BE2C (cell line): ENCODE data around the gene CCNG2.
"Not testable (repeated sequence)": the region's sequence is repeated elsewhere in the genome, so short reads cannot be mapped to it uniquely, and the experiment has no call there.

ENCODE experiments used
- DNase-seq: peaks from one replicate; pipeline ENCODE4 v3.0.0-alpha.2; 2020
- H3K27me3 ChIP-seq: fragments of 250-450 bp; sonication (Bioruptor Pico); 2 replicates; pipeline ENCODE4 v1.5.1; 2020; ENCODE audit warnings: mild to moderate bottlenecking
- H3K36me3 ChIP-seq: fragments of 250-450 bp; sonication (Bioruptor Pico); 2 replicates; pipeline ENCODE4 v1.5.1; 2020; ENCODE audit warnings: mild to moderate bottlenecking
- H3K4me1 ChIP-seq: fragments of 250-450 bp; sonication (Bioruptor Pico); 2 replicates; pipeline ENCODE4 v1.5.1; 2020
- H3K4me3 ChIP-seq: 2 replicates; pipeline ENCODE4 v1.5.1; 2011; ENCODE audit warnings: low read depth, low read length
- H3K9me3 ChIP-seq: fragments of 250-450 bp; sonication (Bioruptor Pico); 2 replicates; pipeline ENCODE4 v1.5.1; 2020
- TF ChIP-seq, protein P1 (sequence below): IDR thresholded peaks from 2 replicates; pipeline ENCODE4 v1.5.1; 2012; ENCODE audit warnings: mild to moderate bottlenecking, low read depth, low read length

The CCNG2 gene

DNA sequence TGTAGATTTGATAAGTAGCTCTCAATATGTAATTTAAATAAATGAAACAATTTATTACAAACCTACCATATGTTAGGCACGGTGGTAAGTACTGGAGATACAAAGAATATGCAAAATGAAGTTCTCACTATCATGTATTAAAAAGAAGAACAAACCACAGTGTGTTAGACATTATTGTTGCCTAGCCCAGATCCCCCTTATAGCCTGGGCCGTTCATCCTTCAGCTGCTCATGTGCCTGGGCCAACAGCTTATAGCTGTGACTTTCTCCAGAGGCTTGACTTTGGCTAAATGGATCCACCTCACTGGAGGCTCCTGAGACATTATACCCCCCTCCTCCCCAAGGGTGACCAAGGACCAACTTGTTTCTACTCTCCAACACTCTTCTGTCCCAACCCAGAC is 29.8 kb upstream of the CCNG2 start:
- Histone ChIP-seq H3K4me3 (no peak overlapping the region), H3K36me3 (no peaks in the 10 kb centered on the region), H3K27me3 (peaks cover 10% of the 10 kb centered on the region; the same call in 1 of the 2 replicates), H3K4me1 (no peaks in the 10 kb centered on the region), H3K9me3 (no peaks in the 10 kb centered on the region)
- DNase-seq, result no peak
- TF ChIP-seq, protein P1, sequence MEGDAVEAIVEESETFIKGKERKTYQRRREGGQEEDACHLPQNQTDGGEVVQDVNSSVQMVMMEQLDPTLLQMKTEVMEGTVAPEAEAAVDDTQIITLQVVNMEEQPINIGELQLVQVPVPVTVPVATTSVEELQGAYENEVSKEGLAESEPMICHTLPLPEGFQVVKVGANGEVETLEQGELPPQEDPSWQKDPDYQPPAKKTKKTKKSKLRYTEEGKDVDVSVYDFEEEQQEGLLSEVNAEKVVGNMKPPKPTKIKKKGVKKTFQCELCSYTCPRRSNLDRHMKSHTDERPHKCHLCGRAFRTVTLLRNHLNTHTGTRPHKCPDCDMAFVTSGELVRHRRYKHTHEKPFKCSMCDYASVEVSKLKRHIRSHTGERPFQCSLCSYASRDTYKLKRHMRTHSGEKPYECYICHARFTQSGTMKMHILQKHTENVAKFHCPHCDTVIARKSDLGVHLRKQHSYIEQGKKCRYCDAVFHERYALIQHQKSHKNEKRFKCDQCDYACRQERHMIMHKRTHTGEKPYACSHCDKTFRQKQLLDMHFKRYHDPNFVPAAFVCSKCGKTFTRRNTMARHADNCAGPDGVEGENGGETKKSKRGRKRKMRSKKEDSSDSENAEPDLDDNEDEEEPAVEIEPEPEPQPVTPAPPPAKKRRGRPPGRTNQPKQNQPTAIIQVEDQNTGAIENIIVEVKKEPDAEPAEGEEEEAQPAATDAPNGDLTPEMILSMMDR, result no peak

- Histone ChIP-seq H3K36me3 (no peaks in the 10 kb centered on the region), H3K27me3 (peaks cover 10% of the 10 kb centered on the region; the same call in 1 of the 2 replicates), H3K4me3 (no peak overlapping the region), H3K9me3 (no peaks in the 10 kb centered on the region), H3K4me1 (no peaks in the 10 kb centered on the region)
- DNase-seq, result no peak
- TF ChIP-seq, protein P1, result no peak
Measured at GRCh38 chr4:77127837-77128621, 29.0 kb upstream of the CCNG2 start.

GRCh38 chr4:77132652-77133312 is 24.2 kb upstream of the CCNG2 start:
- no peaks in the 10 kb centered on the region for H3K9me3 ChIP-seq
- H3K36me3 ChIP-seq, result no peaks in the 10 kb centered on the region
- DNase-seq, result no peak
- no peaks in the 10 kb centered on the region for H3K27me3 ChIP-seq
- no peaks in the 10 kb centered on the region for H3K4me1 ChIP-seq
- no peak overlapping the region for H3K4me3 ChIP-seq
- TF ChIP-seq, protein P1, result no peak

DNA sequence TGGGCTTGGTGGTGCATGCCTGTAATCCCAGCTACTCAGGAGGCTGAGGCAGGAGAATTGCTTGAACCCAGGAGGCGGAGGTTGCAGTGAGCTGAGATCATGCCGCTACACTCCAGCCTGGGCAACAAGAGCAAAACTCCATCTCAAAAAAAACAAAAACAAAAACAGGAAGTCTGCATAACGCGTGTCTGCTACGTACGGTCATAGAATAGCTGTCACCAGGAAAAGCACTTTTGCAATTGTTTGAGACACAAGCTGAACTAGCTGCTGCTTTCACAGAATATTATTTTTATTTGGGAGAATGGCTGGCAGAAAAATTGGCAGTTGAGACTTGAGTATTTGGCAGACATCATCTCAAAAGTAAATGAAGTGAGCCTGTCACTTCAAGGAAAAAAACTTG is 19.6 kb upstream of the CCNG2 start:
- H3K9me3 ChIP-seq, H3K36me3 ChIP-seq, H3K4me3 ChIP-seq, H3K4me1 ChIP-seq, DNase-seq: not testable (repeated sequence)
- peaks cover 10% of the 10 kb centered on the region for H3K27me3 ChIP-seq

DNA sequence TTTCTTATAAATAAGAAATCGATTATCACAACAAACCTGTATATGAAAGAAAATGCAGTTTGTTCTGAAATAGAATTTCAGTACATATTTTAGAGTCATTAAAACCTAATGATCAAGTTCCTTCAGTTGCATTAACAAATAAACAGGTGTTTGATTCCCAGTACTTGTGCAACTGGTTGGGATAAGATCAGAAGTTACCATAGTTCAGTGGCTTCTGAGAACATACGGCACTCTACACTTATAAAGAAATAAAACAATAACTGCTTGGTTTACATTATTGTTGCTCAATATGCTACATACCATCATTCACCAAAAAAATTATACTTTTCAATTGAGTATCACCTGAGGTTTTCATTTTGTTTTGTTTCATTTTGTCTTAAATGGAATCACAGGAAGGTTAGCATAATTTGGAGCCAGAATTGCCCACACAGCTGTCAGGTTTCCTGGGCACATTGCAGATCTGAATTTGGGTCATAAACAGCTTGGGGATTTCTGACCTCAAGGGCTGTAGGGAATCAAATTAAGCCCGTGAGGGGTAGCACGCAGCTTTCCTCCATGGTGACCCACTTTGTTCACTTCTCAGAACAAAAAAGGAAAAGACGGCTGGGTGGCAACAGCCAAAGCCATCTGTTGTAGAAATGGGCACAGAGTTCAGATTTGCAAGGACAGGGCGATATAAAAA is 14.9 kb upstream of the CCNG2 start:
- TF ChIP-seq, protein P1, result no peak
- Histone ChIP-seq H3K27me3 (peaks cover 10% of the 10 kb centered on the region), H3K4me1 (no peaks in the 10 kb centered on the region), H3K36me3 (no peaks in the 10 kb centered on the region), H3K9me3 (no peaks in the 10 kb centered on the region), H3K4me3 (no peak overlapping the region)
- DNase-seq, result no peak

DNA sequence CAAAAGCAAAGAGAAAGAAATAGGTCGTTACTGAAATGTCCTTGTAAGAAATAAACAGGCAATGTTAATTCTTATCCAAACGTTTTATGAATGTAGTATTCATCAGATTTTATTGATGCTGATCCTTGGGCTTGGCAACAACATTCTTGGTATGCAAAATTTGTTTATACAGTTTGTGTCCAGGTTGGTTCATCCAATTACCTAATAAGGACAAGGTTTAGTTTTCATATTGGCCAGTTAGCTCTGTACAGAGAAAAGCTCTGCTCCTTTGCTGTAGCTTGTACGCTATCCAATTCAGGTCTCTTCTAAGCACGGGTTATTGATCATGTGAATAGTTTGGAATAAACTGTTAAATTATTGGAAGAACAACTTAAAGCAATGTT is 14.4 kb upstream of the CCNG2 start:
- no peaks in the 10 kb centered on the region for H3K4me1 ChIP-seq
- H3K27me3 ChIP-seq, result peaks cover 10% of the 10 kb centered on the region
- H3K4me3 ChIP-seq, result no peak overlapping the region
- TF ChIP-seq, protein P1, result no peak
- no peaks in the 10 kb centered on the region for H3K9me3 ChIP-seq
- H3K36me3 ChIP-seq, result no peaks in the 10 kb centered on the region
- DNase-seq, result no peak
